GM12878 (cell line): ENCODE results near the gene DKK3. TPM values are rescaled to one million over a fixed set of nuclear protein-coding genes. Genes with fewer than 3 reads are reported as not detected.

Source experiments
- ATAC-seq: fragments of 200-7000 bp; cut with Tn5 transposase; 3 replicates; pipeline ENCODE4 v1.9.1; 2020; ENCODE audit warnings: mild to moderate bottlenecking, moderate library complexity
- BruUV-seq: library from RNA; stranded (reverse); fragments of 400-500 nt; replicated peaks from 2 replicates; lab custom pipeline; 2021; lab: Mats Ljungman, UMichigan
- CTCF ChIA-PET: fragments of 300-600 bp; sonication (Branson Sonifier 250); formaldehyde crosslinking; extraction: SDS; loops from one replicate; lab custom pipeline; 2021; ENCODE audit warnings: inconsistent platforms; lab: Yijun Ruan, JAX
- POLR2A ChIA-PET: fragments of 350-600 bp; formaldehyde crosslinking; extraction: SDS; loops from one replicate; lab custom pipeline; 2021; ENCODE audit warnings: inconsistent platforms; lab: Charles Lee
- RAD21 ChIA-PET: fragments of 300-600 bp; sonication (Branson Sonifier 250); formaldehyde crosslinking; loops from one replicate; lab custom pipeline; 2023; ENCODE audit warnings: antibody characterized with exemption; ENCODE audit not compliant: unreplicated experiment; lab: Charles Lee
- SMC1A ChIA-PET: fragments of 300-600 bp; sonication (Branson Sonifier 250); formaldehyde crosslinking; loops from one replicate; lab custom pipeline; 2023; ENCODE audit not compliant: unreplicated experiment, uncharacterized antibody; lab: Charles Lee
- DNase-seq: peaks from one replicate; pipeline ENCODE4 v3.0.0-alpha.2; 2011; ENCODE audit warnings: low read depth, low spot score
- FAIRE-seq: peaks from 3 replicates; lab custom pipeline; 2011; peaks lifted over from hg19 to GRCh38; lab: Jason Lieb, UNC
- H2AFZ ChIP-seq: 2 replicates; pipeline ENCODE4 v1.6.0; 2011; ENCODE audit warnings: low read depth, low read length, control low read depth; ENCODE audit not compliant: control insufficient read depth
- H3K27ac ChIP-seq: 2 replicates; pipeline ENCODE4 v1.5.1; 2011; ENCODE audit warnings: control low read depth; ENCODE audit not compliant: control insufficient read depth, insufficient read depth
- H3K27me3 ChIP-seq, 2 experiments: replicated peaks in 1 of 2; 2 replicates each; pipeline versions ENCODE4 v1.6.0 to v1.6.1; 2011; ENCODE audit warnings: low read length in 1 of 2; ENCODE audit not compliant: control insufficient read depth in 2 of 2, insufficient read depth in 2 of 2
- H3K36me3 ChIP-seq, 2 experiments: 2 replicates each; pipeline ENCODE4 v1.5.1; 2011; ENCODE audit warnings: low read length in 1 of 2; ENCODE audit not compliant: control insufficient read depth in 2 of 2, insufficient read depth in 2 of 2
- H3K4me1 ChIP-seq: 2 replicates; pipeline ENCODE4 v1.6.1; 2011; ENCODE audit warnings: mild to moderate bottlenecking, low read length, moderate library complexity, mixed read lengths; ENCODE audit not compliant: control insufficient read depth, insufficient read depth
- H3K4me2 ChIP-seq: 2 replicates; pipeline ENCODE4 v1.6.0; 2011; ENCODE audit warnings: control low read depth; ENCODE audit not compliant: control insufficient read depth, insufficient read depth
- H3K4me3 ChIP-seq: fragments of 200-600 bp; sonication (generic); 2 replicates; pipeline ENCODE4 v1.5.1; 2016
- H3K79me2 ChIP-seq: 2 replicates; pipeline ENCODE4 v1.6.0; 2011; ENCODE audit warnings: low read length; ENCODE audit not compliant: control insufficient read depth, insufficient read depth
- H3K9ac ChIP-seq: 2 replicates; pipeline ENCODE4 v1.8.0; 2011; ENCODE audit warnings: low read length, control low read depth, mixed read lengths; ENCODE audit not compliant: control insufficient read depth, insufficient read depth
- H3K9me3 ChIP-seq: replicated peaks from 3 replicates; pipeline ENCODE4 v1.5.1; 2011; ENCODE audit warnings: mild to moderate bottlenecking, low read length; ENCODE audit not compliant: control insufficient read depth, insufficient read depth
- H4K20me1 ChIP-seq: 2 replicates; pipeline ENCODE4 v1.6.0; 2011; ENCODE audit not compliant: control insufficient read depth, insufficient read depth
- CBX3 ChIP-seq: fragments of 200-600 bp; sonication (generic); IDR thresholded peaks from 2 replicates; pipeline ENCODE4 v1.6.1; 2016; ENCODE audit warnings: low read depth, borderline replicate concordance
- CBX5 ChIP-seq: sonication (generic); IDR thresholded peaks from 2 replicates; pipeline ENCODE4 v1.6.1; 2016; ENCODE audit warnings: low read depth, moderate library complexity, mild to moderate bottlenecking, inconsistent platforms
- HCFC1 ChIP-seq: fragments of 150-350 bp; IDR thresholded peaks from 2 replicates; pipeline ENCODE4 v1.6.1; 2014; ENCODE audit warnings: low read length
- IKZF1 ChIP-seq: fragments of 450-650 bp; conservative IDR thresholded peaks from 2 replicates; pipeline ENCODE4 v1.6.1; 2017; ENCODE audit warnings: antibody characterized with exemption, mild to moderate bottlenecking
- MEF2A ChIP-seq: IDR thresholded peaks from 2 replicates; pipeline ENCODE4 v1.6.1; 2011; ENCODE audit warnings: low read depth, mild to moderate bottlenecking, low read length, moderate library complexity; ENCODE audit not compliant: insufficient read depth
- NR2C1 ChIP-seq: fragments of 450-650 bp; IDR thresholded peaks from 2 replicates; pipeline ENCODE4 v1.6.1; 2017; ENCODE audit warnings: antibody characterized with exemption, mild to moderate bottlenecking, moderate library complexity
- PML ChIP-seq: IDR thresholded peaks from 2 replicates; pipeline ENCODE4 v1.6.1; 2012; ENCODE audit warnings: low read length, inconsistent platforms
- PRDM15 ChIP-seq: fragments of 450-650 bp; formaldehyde crosslinking; IDR thresholded peaks from 2 replicates; pipeline ENCODE4 v1.4.0; 2020; ENCODE audit warnings: mild to moderate bottlenecking, moderate library complexity
- RCOR1 ChIP-seq: conservative IDR thresholded peaks from 2 replicates; pipeline ENCODE4 v1.6.1; 2012; ENCODE audit warnings: low read depth, low read length, improper control_type of control experiment
- RFX5 ChIP-seq: IDR thresholded peaks from 2 replicates; pipeline ENCODE4 v1.6.1; 2011; ENCODE audit warnings: low read depth, low read length, improper control_type of control experiment
- SIN3A ChIP-seq: IDR thresholded peaks from 2 replicates; pipeline ENCODE4 v1.6.1; 2012; ENCODE audit warnings: low read depth, low read length, improper control_type of control experiment
- SMAD1 ChIP-seq: fragments of 450-650 bp; IDR thresholded peaks from 2 replicates; pipeline ENCODE4 v1.6.1; 2018; ENCODE audit warnings: mild to moderate bottlenecking, low read depth; ENCODE audit not compliant: partially characterized antibody
- SP1 ChIP-seq: IDR thresholded peaks from one replicate; pipeline ENCODE4 v1.6.1; 2011; ENCODE audit warnings: low read depth, low read length
- YBX1 ChIP-seq: fragments of 450-650 bp; IDR thresholded peaks from 2 replicates; pipeline ENCODE4 v1.6.1; 2016; ENCODE audit warnings: antibody characterized with exemption
- ZNF24 ChIP-seq: fragments of 450-650 bp; IDR thresholded peaks from 2 replicates; pipeline ENCODE4 v1.6.1; 2017; ENCODE audit warnings: antibody characterized with exemption, mild to moderate bottlenecking
- WGBS: methylation state at CpG from one replicate; pipeline ENCODE4 v1.1.6; 2016; ENCODE audit warnings: low lambda C conversion rate; ENCODE audit not compliant: insufficient replicate concordance, insufficient coverage; ENCODE audit errors: missing lambda C conversion rate; 5-methylcytosine and 5-hydroxymethylcytosine counted together
- in situ Hi-C: fragments of 300-500 bp; cut with MboI; formaldehyde crosslinking; loops from 9 replicates; pipeline ENCODE4 v1.14.3; 2018; ENCODE audit warnings: mixed read lengths
- intact Hi-C: fragments of 100-400 bp; cut with micrococcal nuclease; formaldehyde crosslinking; loops from one replicate; pipeline ENCODE4 v1.14.2; 2022; ENCODE audit not compliant: unreplicated experiment
- polyA plus RNA-seq, 11 experiments: library from polyadenylated mRNA; depleted of rRNA in 4 of 11; unstranded in 6 of 11; stranded (reverse) in 5 of 11; fragments of >200 nt; fragmentation: Nextera tagmentation in 4 of 11; fragmentation: Illumina TruSeq in 1 of 11; extraction: Ambion mirVana in 4 of 11; extraction: Trizol in 1 of 11; gene quantifications; 1 replicate in 1 of 11; 2 replicates in 10 of 11; pipeline versions ENCODE4 v1.2.1 to v1.2.3, GENCODE V29; 2011 to 2016; ENCODE audit warnings: inconsistent platforms in 2 of 11, missing spikeins in 2 of 11, low read depth in 1 of 11
- total RNA-seq, 4 experiments: library from RNA; depleted of rRNA in 3 of 4; stranded (reverse); fragments of >200 nt in 3 of 4; fragmentation: Illumina TruSeq in 1 of 4; extraction: Trizol in 1 of 4; gene quantifications; 2 replicates each; pipeline versions ENCODE4 v1.2.1 to v1.2.3, GENCODE V29; 2013 to 2021
- TF ChIP-seq, protein P1 (sequence below): fragments of 450-650 bp; conservative IDR thresholded peaks from 2 replicates; pipeline ENCODE4 v1.6.1; 2017; ENCODE audit warnings: mild to moderate bottlenecking, moderate library complexity
- TF ChIP-seq, protein P2 (sequence below): fragments of 150-350 bp; IDR thresholded peaks from 2 replicates; pipeline ENCODE4 v1.6.1; 2016; ENCODE audit warnings: low read depth, low read length

The DKK3 gene
- total and polyA plus RNA-seq, 10 of the 15 experiments (the other 5 are each of a cell fraction or from before 2014, with no cell fraction given): 0.07 to 0.16 (median 0.15) TPM; not detected in 7

DNA sequence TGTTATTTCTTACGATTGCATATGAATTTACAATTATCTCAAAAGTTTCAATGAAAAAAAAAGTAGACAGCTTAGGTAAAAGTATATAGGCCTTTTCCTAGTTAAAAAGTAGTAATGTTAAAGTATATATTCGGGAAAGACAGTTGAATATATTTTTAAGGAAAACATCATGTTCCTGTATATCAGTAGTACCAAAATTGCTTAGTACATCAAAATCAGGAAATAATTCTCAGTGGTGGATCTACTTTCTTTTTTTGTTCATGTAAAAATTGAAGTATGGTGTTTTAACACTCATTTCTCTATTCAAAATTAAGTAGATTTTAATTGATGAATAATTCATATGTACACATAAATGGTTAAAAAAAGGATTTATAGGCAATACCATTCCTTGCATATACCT is 92.8 kb downstream of the DKK3 start (continued):
- TF ChIP-seq CBX3: no peak
- TF ChIP-seq MEF2A: no peak
- no peak for TF ChIP-seq SP1
- TF ChIP-seq YBX1: no peak

DNA sequence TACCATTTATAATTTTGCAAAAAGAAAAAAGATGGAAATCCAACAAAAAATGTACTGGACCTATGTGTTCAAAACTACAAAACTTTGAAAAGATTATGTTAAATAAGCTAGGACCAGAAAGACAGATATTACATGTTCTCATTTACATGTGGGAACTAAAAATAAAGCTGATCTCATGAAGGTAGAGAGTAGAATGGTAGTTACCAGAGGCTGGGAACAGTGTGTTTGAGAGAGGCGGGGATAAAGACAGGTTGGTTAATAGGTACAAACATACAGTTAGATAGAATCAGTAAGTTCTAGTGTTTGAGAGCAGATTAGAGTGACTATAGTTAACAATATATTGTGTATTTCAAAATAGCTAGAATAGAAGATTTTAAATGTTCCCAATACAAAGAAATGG is 95.0 kb downstream of the DKK3 start:
- intact Hi-C loops: no loop called here
- ATAC-seq: no peak
- in situ Hi-C loops: no loop called here
- Histone ChIP-seq H3K4me1 (no peaks in the 10 kb centered on the region), H2AFZ (no peak overlapping the region), H3K27ac (no peak overlapping the region), H3K79me2 (no peaks in the 10 kb centered on the region), H4K20me1 (no peaks in the 10 kb centered on the region), H3K36me3 (peaks cover 0 to 3% of the 10 kb centered on the region in 2 experiments; a peak in 3 of 4 replicates), H3K9me3 (no peaks in the 10 kb centered on the region), H3K27me3 (no peaks in the 10 kb centered on the region), H3K4me2 (no peak overlapping the region), H3K9ac (no peak overlapping the region), H3K4me3 (no peak overlapping the region)
- BruUV-seq: no TSS peak
- POLR2A ChIA-PET: no interaction called here
- RAD21 ChIA-PET: no interaction called here
- SMC1A ChIA-PET: no interaction called here
- CTCF ChIA-PET: interaction anchor here (0.6 to 0.8 kb wide), 2 partner anchors 131 to 786 kb away, joined by 3 read pairs; no protein-coding TSS in a partner anchor
- DNase-seq: no peak
- 100% methylated on average over 1 of the region's 1 CpG for WGBS
- FAIRE-seq: no peak
- no peak for TF ChIP-seq RCOR1
- TF ChIP-seq, protein P1, sequence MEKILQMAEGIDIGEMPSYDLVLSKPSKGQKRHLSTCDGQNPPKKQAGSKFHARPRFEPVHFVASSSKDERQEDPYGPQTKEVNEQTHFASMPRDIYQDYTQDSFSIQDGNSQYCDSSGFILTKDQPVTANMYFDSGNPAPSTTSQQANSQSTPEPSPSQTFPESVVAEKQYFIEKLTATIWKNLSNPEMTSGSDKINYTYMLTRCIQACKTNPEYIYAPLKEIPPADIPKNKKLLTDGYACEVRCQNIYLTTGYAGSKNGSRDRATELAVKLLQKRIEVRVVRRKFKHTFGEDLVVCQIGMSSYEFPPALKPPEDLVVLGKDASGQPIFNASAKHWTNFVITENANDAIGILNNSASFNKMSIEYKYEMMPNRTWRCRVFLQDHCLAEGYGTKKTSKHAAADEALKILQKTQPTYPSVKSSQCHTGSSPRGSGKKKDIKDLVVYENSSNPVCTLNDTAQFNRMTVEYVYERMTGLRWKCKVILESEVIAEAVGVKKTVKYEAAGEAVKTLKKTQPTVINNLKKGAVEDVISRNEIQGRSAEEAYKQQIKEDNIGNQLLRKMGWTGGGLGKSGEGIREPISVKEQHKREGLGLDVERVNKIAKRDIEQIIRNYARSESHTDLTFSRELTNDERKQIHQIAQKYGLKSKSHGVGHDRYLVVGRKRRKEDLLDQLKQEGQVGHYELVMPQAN: no peak
- no peak for TF ChIP-seq CBX5
- TF ChIP-seq HCFC1: no peak
- TF ChIP-seq PRDM15: no peak
- no peak for TF ChIP-seq PML
- TF ChIP-seq IKZF1: no peak
- TF ChIP-seq, protein P2, sequence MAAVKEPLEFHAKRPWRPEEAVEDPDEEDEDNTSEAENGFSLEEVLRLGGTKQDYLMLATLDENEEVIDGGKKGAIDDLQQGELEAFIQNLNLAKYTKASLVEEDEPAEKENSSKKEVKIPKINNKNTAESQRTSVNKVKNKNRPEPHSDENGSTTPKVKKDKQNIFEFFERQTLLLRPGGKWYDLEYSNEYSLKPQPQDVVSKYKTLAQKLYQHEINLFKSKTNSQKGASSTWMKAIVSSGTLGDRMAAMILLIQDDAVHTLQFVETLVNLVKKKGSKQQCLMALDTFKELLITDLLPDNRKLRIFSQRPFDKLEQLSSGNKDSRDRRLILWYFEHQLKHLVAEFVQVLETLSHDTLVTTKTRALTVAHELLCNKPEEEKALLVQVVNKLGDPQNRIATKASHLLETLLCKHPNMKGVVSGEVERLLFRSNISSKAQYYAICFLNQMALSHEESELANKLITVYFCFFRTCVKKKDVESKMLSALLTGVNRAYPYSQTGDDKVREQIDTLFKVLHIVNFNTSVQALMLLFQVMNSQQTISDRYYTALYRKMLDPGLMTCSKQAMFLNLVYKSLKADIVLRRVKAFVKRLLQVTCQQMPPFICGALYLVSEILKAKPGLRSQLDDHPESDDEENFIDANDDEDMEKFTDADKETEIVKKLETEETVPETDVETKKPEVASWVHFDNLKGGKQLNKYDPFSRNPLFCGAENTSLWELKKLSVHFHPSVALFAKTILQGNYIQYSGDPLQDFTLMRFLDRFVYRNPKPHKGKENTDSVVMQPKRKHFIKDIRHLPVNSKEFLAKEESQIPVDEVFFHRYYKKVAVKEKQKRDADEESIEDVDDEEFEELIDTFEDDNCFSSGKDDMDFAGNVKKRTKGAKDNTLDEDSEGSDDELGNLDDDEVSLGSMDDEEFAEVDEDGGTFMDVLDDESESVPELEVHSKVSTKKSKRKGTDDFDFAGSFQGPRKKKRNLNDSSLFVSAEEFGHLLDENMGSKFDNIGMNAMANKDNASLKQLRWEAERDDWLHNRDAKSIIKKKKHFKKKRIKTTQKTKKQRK: no peak
- TF ChIP-seq NR2C1: no peak
- no peak for TF ChIP-seq ZNF24
- no peak for TF ChIP-seq SIN3A
- TF ChIP-seq RFX5: no peak
- TF ChIP-seq SMAD1: no peak
